ENCODE results near the gene KCNQ1.

Gene KCNQ1

DNA sequence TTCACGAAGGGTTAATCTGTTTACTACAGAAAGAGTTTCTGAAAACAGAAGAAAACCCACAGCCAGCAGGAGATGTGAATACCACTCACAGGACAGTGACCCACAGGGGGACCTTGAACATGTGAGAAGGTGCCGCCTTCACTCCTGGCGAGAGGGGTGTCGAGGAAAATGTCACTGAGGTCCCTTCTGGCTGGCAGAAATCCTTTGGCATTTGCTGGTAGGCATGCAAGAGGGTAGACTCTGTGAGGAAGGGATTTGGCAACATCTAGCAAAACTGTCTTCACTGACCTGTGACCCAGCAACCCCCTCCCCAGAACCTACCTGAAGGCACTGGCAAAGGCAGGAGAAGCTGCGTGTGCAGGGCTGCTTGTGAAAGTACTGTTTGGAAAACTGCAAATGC lies 8.6 kb downstream of the KCNQ1 start:
- no peak for TF ChIP-seq POLR2AphosphoS5 (IDR thresholded peaks at IDR 0.05; ENCODE audit: low read depth, low read length)
- TF ChIP-seq POLR2A (IDR thresholded peaks at IDR 0.05; ENCODE audit: low read depth, low read length): no peak
- no peak for TF ChIP-seq TAF1 (IDR thresholded peaks at IDR 0.05; ENCODE audit: borderline replicate concordance, low read depth, low read length)
- DNase-seq (ENCODE audit: insufficient read length) (no peak), FAIRE-seq (no peak)

DNA sequence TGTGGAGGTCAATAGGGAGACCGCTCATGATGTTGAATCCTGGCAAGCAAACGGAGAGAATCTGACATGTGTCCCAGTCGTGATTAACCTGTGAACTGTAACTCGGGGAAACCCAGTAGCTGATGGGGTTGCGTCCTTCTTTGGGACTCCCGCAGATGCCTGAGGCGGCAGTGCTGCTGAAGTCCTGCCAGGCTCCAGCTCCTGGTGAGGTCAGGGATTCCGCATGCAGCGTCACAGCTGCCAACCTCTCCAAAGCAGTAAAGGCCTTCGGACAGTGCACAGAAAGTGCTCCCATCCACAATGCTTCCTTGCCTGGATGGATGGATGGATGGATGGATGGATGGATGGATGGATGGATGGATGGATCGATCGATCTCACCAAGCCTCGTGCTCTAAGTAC lies 13.5 kb downstream of the KCNQ1 start:
- FAIRE-seq (no peak), DNase-seq (ENCODE audit: insufficient read length) (no peak)
- TF ChIP-seq POLR2AphosphoS5 (IDR thresholded peaks at IDR 0.05; ENCODE audit: low read depth, low read length) (no peak), POLR2A (IDR thresholded peaks at IDR 0.05; ENCODE audit: low read depth, low read length) (no peak), TAF1 (IDR thresholded peaks at IDR 0.05; ENCODE audit: borderline replicate concordance, low read depth, low read length) (no peak)

DNA sequence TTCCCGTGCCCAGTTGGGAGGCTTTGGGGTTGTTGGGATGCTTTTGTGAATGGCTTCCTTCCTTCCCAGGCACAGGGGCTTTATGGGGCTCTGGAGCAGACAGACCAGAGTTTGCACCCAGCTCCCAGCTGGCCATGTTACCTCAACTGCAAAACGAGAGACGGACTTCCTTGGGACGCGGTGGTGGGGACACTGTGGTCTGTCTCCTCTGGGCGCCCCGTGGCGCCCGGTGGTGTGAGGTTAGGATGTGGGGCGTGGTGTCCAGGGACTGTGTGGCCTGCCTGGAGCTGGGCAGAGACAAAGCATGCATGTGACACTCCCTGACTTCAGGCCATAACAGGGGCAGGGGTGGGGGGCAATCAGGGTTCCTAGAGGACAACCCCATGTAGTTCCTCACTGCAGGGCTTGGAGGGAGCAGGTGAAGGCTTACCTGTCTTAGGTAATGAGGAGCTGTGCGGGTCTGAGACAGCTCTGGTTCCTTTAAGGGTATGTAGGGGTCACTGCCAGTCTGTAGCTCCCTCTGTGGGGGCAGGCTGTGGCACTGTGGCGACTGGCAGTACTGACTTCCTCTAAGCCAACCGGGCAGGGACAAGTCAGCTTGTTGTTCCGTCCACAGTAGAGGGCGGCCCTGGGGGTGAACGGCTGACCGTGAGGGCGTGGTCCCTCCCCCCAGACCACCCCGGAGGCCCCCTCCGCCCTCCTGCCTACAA lies 14.4 kb downstream of the KCNQ1 start:
- TF ChIP-seq POLR2A (IDR thresholded peaks at IDR 0.05; ENCODE audit: low read depth, low read length): no peak
- no peak for TF ChIP-seq POLR2AphosphoS5 (IDR thresholded peaks at IDR 0.05; ENCODE audit: low read depth, low read length)
- TF ChIP-seq TAF1 (IDR thresholded peaks at IDR 0.05; ENCODE audit: borderline replicate concordance, low read depth, low read length): no peak
- DNase-seq (ENCODE audit: insufficient read length) (no peak), FAIRE-seq (no peak)

DNA sequence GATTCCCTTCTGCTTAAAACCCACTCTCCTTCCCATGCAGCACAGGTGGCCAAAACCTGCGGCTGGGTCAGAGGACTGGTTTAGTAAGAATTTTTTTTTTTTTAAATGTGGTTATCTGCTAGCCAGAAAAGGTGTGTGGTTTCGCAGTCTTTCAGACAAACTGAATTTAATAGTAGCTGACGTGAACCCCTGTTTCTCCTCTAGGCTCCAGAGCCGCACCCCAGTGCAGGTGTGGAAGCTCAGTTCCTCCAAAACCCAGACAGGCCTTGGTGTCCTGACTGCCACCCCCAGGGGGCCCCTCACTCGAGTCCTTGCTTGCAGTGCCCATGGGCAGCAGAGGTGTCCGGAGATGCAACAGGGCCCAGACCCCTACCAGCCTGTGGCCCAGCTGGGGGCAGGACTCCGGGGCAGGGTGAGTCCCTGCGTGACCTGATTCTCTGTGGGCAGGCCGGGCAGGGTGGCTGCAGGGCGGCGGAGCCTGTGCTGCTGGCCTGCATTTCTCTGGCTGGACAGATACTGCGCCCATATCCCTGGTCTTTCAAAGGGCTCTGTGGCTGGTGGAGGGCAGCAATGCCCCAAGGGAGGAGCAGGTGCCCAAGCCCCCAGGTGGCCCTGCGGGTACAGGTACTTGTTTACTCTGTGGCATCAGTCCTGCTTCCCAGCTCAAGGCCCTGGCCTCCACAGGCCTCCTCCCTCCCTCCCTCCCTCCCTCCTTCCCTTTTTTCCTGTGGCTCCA lies 15.2 kb downstream of the KCNQ1 start:
- no peak for FAIRE-seq

DNA sequence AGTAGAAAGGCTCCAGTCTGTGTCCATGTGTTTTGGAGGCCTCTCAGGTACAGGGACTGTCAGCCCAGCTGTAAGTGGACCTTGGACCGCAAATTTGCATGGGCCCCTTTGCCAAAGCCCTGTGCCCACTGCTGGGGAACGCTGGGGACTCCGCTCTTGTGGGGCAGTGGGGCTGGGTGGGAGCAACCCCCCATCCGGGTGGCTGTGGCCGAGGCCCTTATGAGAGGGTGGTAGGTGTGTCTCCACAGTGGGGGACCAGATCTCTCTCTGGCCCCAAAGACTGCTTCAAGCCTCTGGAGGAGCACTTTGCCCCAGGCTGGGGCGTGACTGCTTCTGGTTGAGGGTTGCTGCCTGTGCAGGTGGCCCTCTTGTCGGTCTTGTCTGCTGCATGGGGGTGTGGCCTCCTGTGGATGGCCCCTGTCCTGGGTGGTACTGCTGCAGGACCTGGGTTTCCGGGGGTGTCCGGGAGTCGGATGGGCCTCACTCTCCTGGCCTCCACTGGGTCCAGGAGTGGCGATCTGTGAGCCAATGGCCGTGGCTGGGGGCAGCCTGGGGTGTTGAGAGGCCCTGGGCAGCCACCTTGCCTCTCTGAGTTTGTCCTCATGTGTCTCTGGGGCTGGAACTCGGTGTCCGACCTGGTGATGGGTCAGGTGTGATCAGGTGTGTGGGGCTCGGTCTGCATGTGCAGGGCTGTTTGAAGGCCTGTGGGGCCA lies 15.9 kb downstream of the KCNQ1 start:
- no peak for TF ChIP-seq TAF1 (IDR thresholded peaks at IDR 0.05; ENCODE audit: borderline replicate concordance, low read depth, low read length)
- no peak for FAIRE-seq
- DNase-seq (ENCODE audit: insufficient read length): no peak

More for the DNA sequence above, 15.2 kb downstream of the KCNQ1 start:
- DNase-seq (ENCODE audit: insufficient read length): no peak
- TF ChIP-seq POLR2AphosphoS5 (IDR thresholded peaks at IDR 0.05; ENCODE audit: low read depth, low read length) (no peak), POLR2A (IDR thresholded peaks at IDR 0.05; ENCODE audit: low read depth, low read length) (no peak), TAF1 (IDR thresholded peaks at IDR 0.05; ENCODE audit: borderline replicate concordance, low read depth, low read length) (no peak)

DNA sequence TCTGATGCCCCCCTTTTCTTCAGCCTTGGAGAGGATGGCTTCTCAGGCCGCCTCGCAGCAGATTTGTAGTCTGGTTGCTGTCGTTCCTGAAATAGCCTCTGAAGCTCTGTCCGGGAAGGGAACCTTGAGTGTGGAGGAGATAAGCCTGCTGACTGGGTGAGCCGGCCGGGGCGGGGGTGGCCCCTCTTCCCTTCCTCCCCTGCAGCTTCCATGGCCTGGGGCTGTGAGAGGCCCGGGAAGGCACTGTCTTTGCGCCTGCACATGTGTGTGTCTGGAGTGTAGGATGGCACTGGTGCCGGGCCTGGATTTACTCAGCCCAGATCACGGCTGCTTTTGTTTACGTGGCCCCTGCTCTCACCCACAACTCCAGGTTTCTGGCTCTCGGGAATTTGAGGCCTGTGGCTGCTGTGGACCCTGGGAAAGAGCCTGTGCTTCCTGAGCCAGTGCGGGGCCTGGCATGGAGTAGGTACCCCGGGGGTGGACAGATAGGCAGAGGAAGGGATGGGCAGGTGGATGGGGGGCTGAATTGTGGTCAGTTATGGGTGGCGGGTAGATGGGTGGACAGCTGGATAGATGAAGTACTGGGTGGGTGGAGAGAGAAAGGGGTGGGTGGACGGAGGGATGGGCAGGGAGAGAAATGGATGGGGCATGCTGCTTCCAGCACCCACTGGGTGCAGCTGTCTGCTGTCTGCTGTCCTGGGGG lies 16.6 kb downstream of the KCNQ1 start:
- FAIRE-seq: no peak

DNA sequence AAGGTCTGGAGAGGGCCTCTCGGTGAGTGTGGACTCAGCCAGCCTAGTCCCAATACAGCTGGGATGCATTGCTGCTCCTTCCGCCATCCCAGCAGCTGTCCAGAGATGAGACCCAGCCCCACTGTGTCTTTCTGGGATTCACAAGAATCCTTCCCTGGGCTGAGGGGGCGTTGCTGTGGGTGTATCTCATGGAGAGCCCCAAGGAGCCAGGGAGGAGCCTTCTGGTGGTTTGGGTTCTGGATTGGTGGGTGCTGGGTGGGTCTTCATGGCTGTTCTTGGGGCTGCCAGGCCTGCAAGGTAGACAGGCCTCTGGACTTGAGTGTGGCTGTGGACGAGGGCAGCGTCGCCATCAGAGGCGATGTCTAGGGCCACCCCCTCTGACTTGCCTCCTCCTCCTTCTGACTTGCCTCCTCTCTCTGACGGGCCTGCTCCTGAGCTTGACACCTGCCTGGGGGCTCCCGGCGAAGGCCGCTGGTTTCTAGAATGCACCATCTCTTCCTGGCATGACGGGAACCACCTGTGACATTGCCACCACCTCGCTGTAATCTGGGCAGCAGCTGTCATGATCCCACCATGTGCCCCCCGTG lies 17.2 kb downstream of the KCNQ1 start:
- DNase-seq (ENCODE audit: insufficient read length): no peak
- TF ChIP-seq TAF1 (IDR thresholded peaks at IDR 0.05; ENCODE audit: borderline replicate concordance, low read depth, low read length) (no peak), POLR2A (IDR thresholded peaks at IDR 0.05; ENCODE audit: low read depth, low read length) (no peak), POLR2AphosphoS5 (IDR thresholded peaks at IDR 0.05; ENCODE audit: low read depth, low read length) (no peak)
- FAIRE-seq: no peak

More for the DNA sequence above, 16.6 kb downstream of the KCNQ1 start:
- no peak for DNase-seq (ENCODE audit: insufficient read length)
- TF ChIP-seq POLR2AphosphoS5 (IDR thresholded peaks at IDR 0.05; ENCODE audit: low read depth, low read length) (no peak), TAF1 (IDR thresholded peaks at IDR 0.05; ENCODE audit: borderline replicate concordance, low read depth, low read length) (no peak), POLR2A (IDR thresholded peaks at IDR 0.05; ENCODE audit: low read depth, low read length) (no peak)

DNA sequence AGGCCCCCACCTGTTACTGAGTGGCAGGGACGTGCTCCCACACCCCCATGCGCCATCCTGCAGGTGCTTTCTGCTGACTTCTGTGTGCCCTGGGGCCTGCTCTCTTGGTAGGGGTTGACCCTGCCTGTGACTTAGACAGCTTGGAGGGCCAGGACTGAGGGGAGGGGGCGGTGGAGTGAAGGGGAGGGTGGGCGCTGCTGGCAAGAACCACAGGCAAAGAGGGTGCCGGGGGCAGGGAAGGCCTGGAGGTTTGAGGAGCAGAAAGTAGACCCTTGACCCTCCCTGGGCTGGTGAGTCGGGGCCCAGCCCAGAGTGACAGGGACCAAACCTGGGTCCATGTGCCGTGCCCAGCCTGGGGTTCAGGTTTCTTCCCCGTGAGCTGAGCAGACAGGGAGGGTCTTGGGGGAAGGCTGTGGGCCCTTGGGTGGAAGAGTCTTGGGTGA lies 17.8 kb downstream of the KCNQ1 start:
- FAIRE-seq (no peak), DNase-seq (ENCODE audit: insufficient read length) (no peak)
- TF ChIP-seq POLR2AphosphoS5 (IDR thresholded peaks at IDR 0.05; ENCODE audit: low read depth, low read length) (no peak), POLR2A (IDR thresholded peaks at IDR 0.05; ENCODE audit: low read depth, low read length) (no peak), TAF1 (IDR thresholded peaks at IDR 0.05; ENCODE audit: borderline replicate concordance, low read depth, low read length) (no peak)

DNA sequence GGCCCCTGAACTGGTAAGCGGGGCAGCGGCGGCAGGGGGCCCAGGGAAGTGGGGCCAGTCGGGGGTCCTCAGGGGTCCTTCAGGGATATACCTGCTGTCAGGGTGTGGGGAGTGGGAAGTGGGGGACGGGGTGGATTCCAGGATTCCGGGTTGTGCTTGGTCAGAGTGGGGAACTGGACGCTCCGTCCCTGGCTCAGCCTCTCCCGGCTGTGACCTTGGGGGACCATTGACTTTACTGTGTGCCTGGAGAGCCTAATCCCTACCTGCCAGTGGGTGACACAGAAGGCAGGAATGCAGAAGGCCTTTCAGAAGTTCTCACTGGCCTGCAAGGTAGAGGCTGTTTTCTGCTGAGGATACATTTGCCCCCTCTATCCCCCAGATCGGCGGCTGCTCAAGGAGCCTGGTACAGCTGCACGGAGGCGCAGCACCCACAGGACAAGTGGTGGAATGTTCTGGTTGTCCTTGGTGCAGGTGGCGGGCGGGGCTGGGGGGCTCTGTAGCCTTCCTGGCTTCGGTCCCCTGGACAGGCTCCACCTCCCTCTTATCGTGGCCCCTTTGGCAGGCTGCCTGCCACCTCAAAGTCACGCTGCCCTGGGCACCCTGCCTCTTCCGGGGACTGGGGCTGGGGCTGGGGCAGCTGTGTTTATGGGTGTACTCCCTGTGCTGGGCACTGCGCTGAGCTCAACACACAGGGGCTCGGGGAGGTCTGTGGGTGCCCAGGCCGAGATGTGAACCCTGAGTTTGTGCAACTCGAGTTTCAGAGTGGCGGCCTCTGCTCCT lies 18.4 kb downstream of the KCNQ1 start:
- TF ChIP-seq POLR2A (IDR thresholded peaks at IDR 0.05; ENCODE audit: low read depth, low read length): no peak
- no peak for TF ChIP-seq POLR2AphosphoS5 (IDR thresholded peaks at IDR 0.05; ENCODE audit: low read depth, low read length)
- no peak for TF ChIP-seq TAF1 (IDR thresholded peaks at IDR 0.05; ENCODE audit: borderline replicate concordance, low read depth, low read length)
- no peak for DNase-seq (ENCODE audit: insufficient read length)
- no peak for FAIRE-seq

DNA sequence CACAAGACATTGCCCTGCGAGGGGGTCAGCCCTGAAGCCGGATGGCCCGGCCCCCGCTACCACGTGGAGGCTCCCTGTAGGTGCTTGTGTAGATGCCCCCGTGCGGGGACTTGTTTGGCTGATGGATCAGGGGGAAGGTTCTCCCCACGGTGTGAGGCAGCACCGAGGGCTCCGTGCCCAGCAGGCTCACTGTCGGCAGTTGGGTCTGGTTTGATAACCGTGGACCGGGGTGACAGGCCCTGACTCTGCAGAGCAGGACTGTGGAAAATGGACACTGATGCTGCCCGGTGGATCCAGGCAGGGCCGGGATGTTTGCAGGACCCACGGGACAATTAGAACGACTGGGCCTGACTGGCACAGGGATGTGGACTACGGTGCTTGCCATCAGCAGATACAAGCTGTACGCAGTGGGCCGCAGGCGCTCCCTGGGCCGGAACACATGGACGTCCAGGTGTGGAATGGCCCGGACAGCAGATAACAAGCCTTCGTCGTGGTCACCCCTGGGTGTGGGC lies 19.0 kb downstream of the KCNQ1 start:
- FAIRE-seq (no peak), DNase-seq (ENCODE audit: insufficient read length) (no peak)
- TF ChIP-seq POLR2AphosphoS5 (IDR thresholded peaks at IDR 0.05; ENCODE audit: low read depth, low read length) (no peak), POLR2A (IDR thresholded peaks at IDR 0.05; ENCODE audit: low read depth, low read length) (no peak), TAF1 (IDR thresholded peaks at IDR 0.05; ENCODE audit: borderline replicate concordance, low read depth, low read length) (no peak)

Data from GM12892 (cell line).